ENCODE measurements around the gene DLL4. TPM values are rescaled to one million over a fixed set of nuclear protein-coding genes. Genes with fewer than 3 reads are reported as not detected.

Gene DLL4
- total RNA-seq, 8 experiments from 2014 or later, result 0.40 to 20.2 (median 3.0) TPM

DNA sequence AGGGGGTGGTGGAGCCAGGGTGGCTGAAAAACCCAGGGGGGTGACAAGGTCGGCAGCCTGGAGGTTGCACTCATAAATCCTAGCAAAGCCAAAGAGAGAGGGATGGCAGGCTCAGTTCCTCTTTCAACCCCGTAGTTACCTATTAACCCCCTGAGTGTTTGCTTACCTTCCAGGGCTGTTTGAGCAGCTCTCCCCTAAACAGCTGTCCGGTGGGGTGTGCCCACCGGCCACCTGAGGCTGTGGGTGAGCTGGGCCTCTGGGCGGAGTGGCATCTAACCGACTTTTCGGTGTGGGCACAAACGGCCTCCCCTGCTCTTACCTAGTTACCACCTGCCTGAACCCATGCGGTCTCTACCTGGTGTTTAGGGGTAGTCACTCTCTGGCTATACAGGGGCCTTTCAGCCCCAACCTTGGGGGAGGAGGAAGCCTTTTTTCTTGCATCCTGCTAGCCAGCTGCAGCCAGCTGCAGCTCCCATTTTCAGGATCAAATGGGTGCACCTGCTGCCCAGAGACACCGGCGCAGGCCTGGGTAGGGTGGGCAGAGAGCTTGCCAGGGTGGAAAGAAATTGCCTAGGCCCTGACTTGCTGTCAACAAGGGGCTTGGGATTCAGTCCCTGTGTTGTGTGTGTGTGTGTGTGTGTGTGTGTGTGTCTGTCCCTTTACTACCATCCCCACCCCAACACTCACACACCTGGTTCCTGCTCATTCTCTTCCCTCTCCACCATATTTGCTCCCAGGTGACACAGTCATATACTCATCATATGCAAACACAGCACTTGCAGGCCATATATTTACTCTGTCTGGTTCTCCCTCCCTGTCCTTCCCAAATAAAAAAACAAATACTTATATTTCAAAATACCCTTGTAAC, 3.7 kb downstream of the DLL4 start:
- no peak overlapping the region for H3K27ac ChIP-seq
- in situ Hi-C loops (cut with MboI; ENCODE audit: low pct_unique_long_range_greater_than_20kb in 2 of 9, low sequenced_read_pairs in 9 of 9, unreplicated experiment in 9 of 9), result no loop called here
- H3K4me3 ChIP-seq, result no peak overlapping the region
- 59 to 67% (median 62%) methylated on average over 1 to 6 of the region's 11 CpGs; no CpG with 5 or more reads in 6 of the 10 experiments for WGBS, 10 experiments
- peaks cover 26 to 39% of the 10 kb centered on the region in 2 donors for H3K4me1 ChIP-seq (replicated peaks in 1 of 2)
- no peak for ATAC-seq (replicated peaks in 6 of 8)

GRCh38 chr15:40933517-40933902, 4.4 kb downstream of the DLL4 start:
- Histone ChIP-seq H3K4me3 (no peak overlapping the region), H3K4me1 (replicated peaks in 1 of 2) (peaks cover 23 to 32% of the 10 kb centered on the region in 2 donors), H3K27ac (no peak overlapping the region)
- 17 to 100% (median 86%) methylated on average over 1 to 2 of the region's 3 CpGs; no CpG with 5 or more reads in 2 of the 10 experiments for WGBS, 10 experiments
- in situ Hi-C loops (cut with MboI; ENCODE audit: low pct_unique_long_range_greater_than_20kb in 2 of 9, low sequenced_read_pairs in 9 of 9, unreplicated experiment in 9 of 9), result no loop called here
- no peak for ATAC-seq (replicated peaks in 6 of 8)

DNA sequence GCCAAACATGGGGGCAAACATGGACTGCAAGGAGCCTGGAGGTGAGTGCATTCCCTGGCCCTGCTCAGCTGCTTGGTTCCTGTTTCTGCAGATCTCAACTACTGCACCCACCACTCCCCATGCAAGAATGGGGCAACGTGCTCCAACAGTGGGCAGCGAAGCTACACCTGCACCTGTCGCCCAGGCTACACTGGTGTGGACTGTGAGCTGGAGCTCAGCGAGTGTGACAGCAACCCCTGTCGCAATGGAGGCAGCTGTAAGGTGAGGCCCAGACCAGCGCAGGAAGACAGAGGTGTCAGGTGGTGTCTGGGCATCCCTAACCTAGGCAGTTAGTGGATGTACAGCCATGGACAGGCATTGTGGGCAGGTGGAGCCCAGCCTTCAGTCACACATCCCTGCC, 5.3 kb downstream of the DLL4 start:
- 57 to 84% (median 65%) methylated on average over 1 to 6 of the region's 6 CpGs; no CpG with 5 or more reads in 1 of the 10 experiments for WGBS, 10 experiments
- in situ Hi-C loops (cut with MboI; ENCODE audit: low pct_unique_long_range_greater_than_20kb in 2 of 9, low sequenced_read_pairs in 9 of 9, unreplicated experiment in 9 of 9), result no loop called here
- H3K4me3 ChIP-seq, result no peak overlapping the region
- H3K4me1 ChIP-seq (replicated peaks in 1 of 2), result peaks cover 23 to 31% of the 10 kb centered on the region in 2 donors
- H3K27ac ChIP-seq, result no peak overlapping the region
- ATAC-seq (replicated peaks in 6 of 8), result no peak

DNA sequence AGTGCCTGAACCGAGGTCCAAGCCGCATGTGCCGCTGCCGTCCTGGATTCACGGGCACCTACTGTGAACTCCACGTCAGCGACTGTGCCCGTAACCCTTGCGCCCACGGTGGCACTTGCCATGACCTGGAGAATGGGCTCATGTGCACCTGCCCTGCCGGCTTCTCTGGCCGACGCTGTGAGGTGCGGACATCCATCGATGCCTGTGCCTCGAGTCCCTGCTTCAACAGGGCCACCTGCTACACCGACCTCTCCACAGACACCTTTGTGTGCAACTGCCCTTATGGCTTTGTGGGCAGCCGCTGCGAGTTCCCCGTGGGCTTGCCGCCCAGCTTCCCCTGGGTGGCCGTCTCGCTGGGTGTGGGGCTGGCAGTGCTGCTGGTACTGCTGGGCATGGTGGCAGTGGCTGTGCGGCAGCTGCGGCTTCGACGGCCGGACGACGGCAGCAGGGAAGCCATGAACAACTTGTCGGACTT, 7.1 kb downstream of the DLL4 start:
- Histone ChIP-seq H3K27ac (no peak overlapping the region), H3K4me3 (no peak overlapping the region), H3K4me1 (replicated peaks in 1 of 2) (peaks cover 27 to 42% of the 10 kb centered on the region in 2 donors)
- no peak for ATAC-seq (replicated peaks in 6 of 8)
- in situ Hi-C loops (cut with MboI; ENCODE audit: low pct_unique_long_range_greater_than_20kb in 2 of 9, low sequenced_read_pairs in 9 of 9, unreplicated experiment in 9 of 9), result no loop called here
- WGBS, 10 experiments, result 60 to 95% (median 87%) methylated on average over 1 to 13 of the region's 31 CpGs; no CpG with 5 or more reads in 4 of the 10 experiments

- ATAC-seq (replicated peaks in 6 of 8), result peak in 1 of 8 experiments; percentile 1
- H3K4me1 ChIP-seq (replicated peaks in 1 of 2), result peaks cover 21 to 35% of the 10 kb centered on the region in 2 donors
- in situ Hi-C loops (cut with MboI; ENCODE audit: low pct_unique_long_range_greater_than_20kb in 2 of 9, low sequenced_read_pairs in 9 of 9, unreplicated experiment in 9 of 9), result no loop called here
- 62 to 100% (median 78%) methylated on average over 1 to 6 of the region's 15 CpGs; no CpG with 5 or more reads in 3 of the 10 experiments for WGBS, 10 experiments
- H3K27ac ChIP-seq, result peak overlapping the region in 1 of 2 donors; percentile 45
- no peak overlapping the region for H3K4me3 ChIP-seq
These were observed 7.8 kb downstream of the DLL4 start for GRCh38 chr15:40936709-40937666.

GRCh38 chr15:40937762-40938535, 8.8 kb downstream of the DLL4 start:
- peak in 1 of 8 experiments; percentile 3 for ATAC-seq (replicated peaks in 6 of 8)

DNA sequence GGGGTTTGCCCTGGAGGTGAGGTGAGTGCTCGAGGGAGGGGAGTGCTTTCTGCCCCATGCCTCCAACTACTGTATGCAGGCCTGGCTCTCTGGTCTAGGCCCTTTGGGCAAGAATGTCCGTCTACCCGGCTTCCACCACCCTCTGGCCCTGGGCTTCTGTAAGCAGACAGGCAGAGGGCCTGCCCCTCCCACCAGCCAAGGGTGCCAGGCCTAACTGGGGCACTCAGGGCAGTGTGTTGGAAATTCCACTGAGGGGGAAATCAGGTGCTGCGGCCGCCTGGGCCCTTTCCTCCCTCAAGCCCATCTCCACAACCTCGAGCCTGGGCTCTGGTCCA, 9.4 kb downstream of the DLL4 start:
- no peak overlapping the region for H3K4me3 ChIP-seq
- ATAC-seq (replicated peaks in 6 of 8), result no peak
- H3K4me1 ChIP-seq (replicated peaks in 1 of 2), result peaks cover 27 to 38% of the 10 kb centered on the region in 2 donors
- H3K27ac ChIP-seq, result no peak overlapping the region
- WGBS, 10 experiments, result 86 to 100% (median 93%) methylated on average over 1 to 5 of the region's 6 CpGs; no CpG with 5 or more reads in 7 of the 10 experiments
- in situ Hi-C loops (cut with MboI; ENCODE audit: low pct_unique_long_range_greater_than_20kb in 2 of 9, low sequenced_read_pairs in 9 of 9, unreplicated experiment in 9 of 9), result no loop called here

More at GRCh38 chr15:40937762-40938535, 8.8 kb downstream of the DLL4 start:
- in situ Hi-C loops (cut with MboI; ENCODE audit: low pct_unique_long_range_greater_than_20kb in 2 of 9, low sequenced_read_pairs in 9 of 9, unreplicated experiment in 9 of 9), result no loop called here
- Histone ChIP-seq H3K27ac (no peak overlapping the region), H3K4me1 (replicated peaks in 1 of 2) (peaks cover 23 to 34% of the 10 kb centered on the region in 2 donors), H3K4me3 (no peak overlapping the region)
- WGBS, 10 experiments, result 40 to 69% (median 61%) methylated on average over 1 to 11 of the region's 19 CpGs; no CpG with 5 or more reads in 6 of the 10 experiments

- in situ Hi-C loops (cut with MboI; ENCODE audit: low pct_unique_long_range_greater_than_20kb in 2 of 9, low sequenced_read_pairs in 9 of 9, unreplicated experiment in 9 of 9), result no loop called here
- H3K4me1 ChIP-seq (replicated peaks in 1 of 2), result peaks cover 27 to 38% of the 10 kb centered on the region in 2 donors
- H3K4me3 ChIP-seq, result no peak overlapping the region
- ATAC-seq (replicated peaks in 6 of 8), result no peak
- 79 to 100% (median 93%) methylated on average over 1 to 7 of the region's 15 CpGs; no CpG with 5 or more reads in 6 of the 10 experiments for WGBS, 10 experiments
- peak overlapping the region; percentile 30 to 83 for H3K27ac ChIP-seq
These were observed 11.2 kb downstream of the DLL4 start for GRCh38 chr15:40940296-40940801.

DNA sequence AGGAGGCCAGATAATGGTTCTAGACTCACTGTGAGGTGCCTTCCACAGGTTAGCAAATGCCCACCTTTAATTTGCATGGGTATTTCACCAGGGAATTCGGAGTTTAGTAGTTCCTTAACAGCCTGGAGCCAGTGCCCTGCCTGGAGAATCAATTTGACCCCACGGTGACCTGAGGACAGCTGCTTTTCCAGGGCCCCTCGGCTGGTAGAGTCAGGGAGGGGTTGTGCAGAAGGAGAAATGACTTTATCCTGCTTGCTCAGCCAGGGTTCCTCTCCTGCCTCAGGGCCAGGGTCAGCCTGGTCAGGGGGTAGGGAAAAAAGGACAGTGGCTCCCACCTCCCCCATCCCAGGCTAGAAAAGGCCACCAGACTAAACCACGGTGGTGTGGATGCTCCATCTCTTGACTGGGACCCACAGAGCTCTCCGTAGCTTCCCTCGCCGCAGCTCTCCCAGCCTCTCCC, 12.0 kb downstream of the DLL4 start:
- peaks cover 27 to 38% of the 10 kb centered on the region in 2 donors for H3K4me1 ChIP-seq (replicated peaks in 1 of 2)
- peak in 4 of 8 experiments; percentile 1 to 38 (median 26) for ATAC-seq (replicated peaks in 6 of 8)
- 0 to 75% (median 0%) methylated on average over 1 to 2 of the region's 7 CpGs; no CpG with 5 or more reads in 7 of the 10 experiments for WGBS, 10 experiments
- peak overlapping the region; percentile 26 to 43 (median 36) for H3K4me3 ChIP-seq
- in situ Hi-C loops (cut with MboI; ENCODE audit: low pct_unique_long_range_greater_than_20kb in 2 of 9, low sequenced_read_pairs in 9 of 9, unreplicated experiment in 9 of 9), result no loop called here
- H3K27ac ChIP-seq, result peak overlapping the region; percentile 83 to 86

- WGBS, 10 experiments, result 0% methylated on average over 3 of the region's 92 CpGs; no CpG with 5 or more reads in 9 of the 10 experiments
- Histone ChIP-seq H3K4me1 (replicated peaks in 1 of 2) (peaks cover 25 to 34% of the 10 kb centered on the region in 2 donors), H3K4me3 (peak overlapping the region; percentile 26 to 43 (median 36)), H3K27ac (peak overlapping the region; percentile 83 to 86)
- in situ Hi-C loops (cut with MboI; ENCODE audit: low pct_unique_long_range_greater_than_20kb in 2 of 9, low sequenced_read_pairs in 9 of 9, unreplicated experiment in 9 of 9), result no loop called here
- ATAC-seq (replicated peaks in 6 of 8), result peak; percentile 85 to 90 (median 88)
These were observed 12.6 kb downstream of the DLL4 start for GRCh38 chr15:40941528-40942336.

DNA sequence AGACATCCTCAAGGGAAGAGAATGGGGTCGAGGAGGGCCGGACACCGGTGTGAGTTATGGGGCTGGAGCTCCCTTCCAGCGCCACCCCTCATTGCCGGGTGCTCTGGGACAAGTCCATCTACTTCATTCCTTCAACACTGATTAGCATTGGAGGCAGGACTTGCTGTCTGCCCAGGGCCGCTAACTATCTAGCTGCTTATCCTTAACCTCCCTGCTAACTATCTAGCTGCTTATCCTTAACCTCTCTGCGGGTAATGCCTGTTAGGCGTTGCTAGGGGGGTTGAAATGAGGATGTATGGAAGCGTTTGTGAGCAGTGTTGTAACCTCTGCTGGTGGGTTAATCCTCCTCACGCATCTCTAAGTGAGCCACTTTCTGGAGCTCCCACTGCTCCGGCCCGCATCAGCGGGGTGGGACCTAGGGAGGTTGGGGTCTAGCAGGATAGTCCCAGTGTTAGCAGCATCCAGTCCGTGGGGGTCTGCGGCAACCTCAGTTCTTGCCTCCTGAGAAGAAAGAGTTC, 13.3 kb downstream of the DLL4 start:
- peak in 6 of 8 experiments; percentile 2 to 11 (median 5) for ATAC-seq (replicated peaks in 6 of 8)
- 61 to 100% (median 91%) methylated on average over 1 to 6 of the region's 15 CpGs; no CpG with 5 or more reads in 6 of the 10 experiments for WGBS, 10 experiments
- peak overlapping the region; percentile 26 to 43 (median 36) for H3K4me3 ChIP-seq
- in situ Hi-C loops (cut with MboI; ENCODE audit: low pct_unique_long_range_greater_than_20kb in 2 of 9, low sequenced_read_pairs in 9 of 9, unreplicated experiment in 9 of 9), result no loop called here
- H3K27ac ChIP-seq, result peak overlapping the region; percentile 83 to 86
- H3K4me1 ChIP-seq (replicated peaks in 1 of 2), result peaks cover 24 to 29% of the 10 kb centered on the region in 2 donors
